Measurements from ENCODE around the gene GPR143. TPM values are rescaled to one million over a fixed set of nuclear protein-coding genes. Genes with fewer than 3 reads are reported as not detected.

The GPR143 gene
- total RNA-seq, 3 donors from 2014 or later (not counting 1 experiment from before 2014, with no cell fraction given), result not detected

DNA sequence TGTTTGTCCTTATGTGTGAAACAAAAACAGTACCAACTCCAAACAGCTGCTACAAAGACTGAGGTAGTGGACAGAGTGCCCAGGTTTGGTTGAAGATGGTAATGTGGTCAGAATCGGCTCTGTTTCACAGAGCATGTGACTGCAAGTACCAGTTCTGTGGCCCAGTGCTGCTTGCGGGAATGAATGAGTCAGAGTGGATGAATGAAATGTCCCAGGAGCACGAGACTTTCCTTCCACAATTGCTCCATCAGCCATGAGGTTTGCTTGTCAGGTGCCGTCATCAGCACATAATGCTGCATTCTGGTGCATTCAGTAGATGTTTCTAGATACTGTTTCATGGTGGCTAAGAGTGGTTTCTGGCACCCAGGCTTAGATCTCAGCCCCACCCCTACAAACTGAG is 84.2 kb downstream of the GPR143 start:
- H3K4me3 ChIP-seq (ENCODE audit: low read length), result no peak overlapping the region

DNA sequence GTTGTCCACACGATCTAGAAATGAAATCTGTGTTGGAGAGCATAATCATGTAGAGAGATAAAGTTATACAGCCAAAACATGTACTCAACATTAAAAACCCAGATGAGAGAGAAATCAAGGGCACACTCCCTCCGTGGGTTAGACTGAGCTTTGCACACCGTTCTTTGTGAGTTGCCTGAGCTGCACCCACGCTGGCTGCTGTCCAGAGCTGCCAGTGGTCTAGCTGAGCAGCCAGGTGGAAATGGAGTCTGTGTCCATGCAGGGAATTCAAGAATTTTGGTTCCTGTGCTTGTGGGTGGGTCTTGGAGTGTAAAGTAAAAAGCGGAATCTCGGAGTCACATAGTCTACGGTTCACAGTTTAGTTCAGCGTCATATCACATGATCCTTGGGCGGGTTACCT is 84.6 kb downstream of the GPR143 start:
- H3K4me1 Mint-ChIP-seq, result peaks cover 27 to 29% of the 10 kb centered on the region in 2 donors
- H3K27ac ChIP-seq (ENCODE audit: low read length), result no peak overlapping the region
- H3K27ac Mint-ChIP-seq, result no peak overlapping the region
- no peaks in the 10 kb centered on the region for H3K27me3 ChIP-seq (ENCODE audit: control insufficient read depth, insufficient read depth, low read length)
- DNase-seq (no peak), ATAC-seq (no peak)
- 91% methylated on average over 4 of the region's 9 CpGs for WGBS (ENCODE audit: insufficient coverage)
- peaks cover 7% of the 10 kb centered on the region for H3K36me3 Mint-ChIP-seq
- intact Hi-C loops (cut with micrococcal nuclease), result no loop called here
- no peak overlapping the region for H3K4me3 Mint-ChIP-seq
- H3K27me3 Mint-ChIP-seq (ENCODE audit: low read depth in 2 of 2), result no peaks in the 10 kb centered on the region
- no peak for TF ChIP-seq CTCF (IDR thresholded peaks at IDR 0.05)
- no peak overlapping the region for H3K4me3 ChIP-seq (ENCODE audit: low read length)
- peaks cover 12% of the 10 kb centered on the region for H3K4me1 ChIP-seq (ENCODE audit: control insufficient read depth, insufficient read depth, low read length)
- H3K9me3 ChIP-seq (ENCODE audit: control insufficient read depth, insufficient read depth, low read length), result no peaks in the 10 kb centered on the region
- no peaks in the 10 kb centered on the region for H3K9me3 Mint-ChIP-seq
- H3K36me3 ChIP-seq (ENCODE audit: control insufficient read depth, insufficient read depth, low read length), result peaks cover 2% of the 10 kb centered on the region

More for the DNA sequence above, 84.2 kb downstream of the GPR143 start:
- Mint-ChIP-seq H3K4me3 (no peak overlapping the region), H3K9me3 (no peaks in the 10 kb centered on the region), H3K36me3 (peaks cover 11% of the 10 kb centered on the region), H3K27me3 (ENCODE audit: low read depth in 2 of 2) (no peaks in the 10 kb centered on the region), H3K4me1 (peaks cover 23 to 25% of the 10 kb centered on the region in 2 donors), H3K27ac (no peak overlapping the region)
- H3K27me3 ChIP-seq (ENCODE audit: control insufficient read depth, insufficient read depth, low read length), result no peaks in the 10 kb centered on the region
- ATAC-seq, result no peak
- H3K27ac ChIP-seq (ENCODE audit: low read length), result no peak overlapping the region
- peaks cover 12% of the 10 kb centered on the region for H3K4me1 ChIP-seq (ENCODE audit: control insufficient read depth, insufficient read depth, low read length)
- intact Hi-C loops (cut with micrococcal nuclease), result no loop called here
- 86% methylated on average over 3 of the region's 4 CpGs for WGBS (ENCODE audit: insufficient coverage)
- DNase-seq, result no peak
- H3K9me3 ChIP-seq (ENCODE audit: control insufficient read depth, insufficient read depth, low read length), result no peaks in the 10 kb centered on the region
- TF ChIP-seq CTCF (IDR thresholded peaks at IDR 0.05), result no peak
- H3K36me3 ChIP-seq (ENCODE audit: control insufficient read depth, insufficient read depth, low read length), result peaks cover 2% of the 10 kb centered on the region

DNA sequence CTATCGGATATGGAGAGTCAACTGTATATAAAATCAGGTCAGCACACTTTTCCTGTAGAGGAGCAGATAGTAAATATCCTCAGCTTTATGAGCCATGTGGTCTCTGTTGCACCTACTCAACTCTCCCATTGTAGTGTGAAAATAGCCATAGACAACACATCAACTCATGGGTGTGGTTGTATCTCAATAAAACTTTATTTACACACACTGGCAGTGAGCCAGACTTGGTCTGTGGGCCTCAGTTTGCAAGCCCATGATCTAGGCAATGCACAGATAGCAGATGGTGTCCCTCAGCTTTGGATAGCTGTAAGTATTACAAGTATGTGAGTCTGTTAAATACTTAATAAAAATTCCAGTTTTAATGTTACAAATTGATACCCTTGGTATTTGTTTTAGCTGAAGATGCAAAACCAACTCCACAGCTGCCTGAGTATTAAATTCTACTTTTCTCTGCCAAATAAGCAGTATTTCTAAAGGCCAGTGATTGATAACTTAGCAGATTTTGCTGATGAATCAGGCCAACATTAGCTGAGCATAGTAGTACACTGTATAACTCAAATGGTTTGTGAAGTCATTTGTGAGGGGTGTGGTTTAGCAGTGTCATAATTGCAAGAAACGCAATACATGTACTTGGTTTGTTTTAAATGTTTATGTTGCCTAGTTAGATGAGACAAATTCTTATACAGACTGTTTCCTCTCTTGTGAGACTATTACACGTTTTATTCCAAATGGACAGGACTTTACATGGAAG is 87.3 kb downstream of the GPR143 start:
- WGBS (ENCODE audit: insufficient coverage), result 100% methylated on average over 1 of the region's 3 CpGs
- Histone ChIP-seq H3K27ac (ENCODE audit: low read length) (no peak overlapping the region), H3K27me3 (ENCODE audit: control insufficient read depth, insufficient read depth, low read length) (no peaks in the 10 kb centered on the region), H3K36me3 (ENCODE audit: control insufficient read depth, insufficient read depth, low read length) (no peaks in the 10 kb centered on the region), H3K4me1 (ENCODE audit: control insufficient read depth, insufficient read depth, low read length) (peaks cover 12% of the 10 kb centered on the region), H3K4me3 (ENCODE audit: low read length) (no peak overlapping the region), H3K9me3 (ENCODE audit: control insufficient read depth, insufficient read depth, low read length) (no peaks in the 10 kb centered on the region)
- Mint-ChIP-seq H3K4me3 (peak overlapping the region; percentile 7), H3K9me3 (no peaks in the 10 kb centered on the region), H3K4me1 (peaks cover 29 to 36% of the 10 kb centered on the region in 2 donors), H3K27me3 (ENCODE audit: low read depth in 2 of 2) (no peaks in the 10 kb centered on the region), H3K36me3 (no peaks in the 10 kb centered on the region), H3K27ac (peak overlapping the region; percentile 79 to 91)
- ATAC-seq, result no peak
- intact Hi-C loops (cut with micrococcal nuclease), result no loop called here
- TF ChIP-seq CTCF (IDR thresholded peaks at IDR 0.05), result no peak
- no peak for DNase-seq
